Myocyte (in vitro differentiated cells): Measurements from ENCODE around the gene SLC25A6. TPM values are rescaled to one million over a fixed set of nuclear protein-coding genes. Genes with fewer than 3 reads are reported as not detected.
"Not testable (repeated sequence)": the region's sequence is repeated elsewhere in the genome, so short reads cannot be mapped to it uniquely, and the experiment has no call there.

ENCODE experiments used
- DNase-seq: peaks from one replicate; pipeline ENCODE4 v3.0.0-alpha.2; 2012; ENCODE audit warnings: low read depth
- total RNA-seq: library from RNA; depleted of rRNA; stranded (reverse); fragments of >200 nt; gene quantifications from 2 replicates; pipeline ENCODE4 v1.2.3, GENCODE V29; 2014

The SLC25A6 gene
- total RNA-seq, 1 donor from 2014 or later: 244 TPM

DNA sequence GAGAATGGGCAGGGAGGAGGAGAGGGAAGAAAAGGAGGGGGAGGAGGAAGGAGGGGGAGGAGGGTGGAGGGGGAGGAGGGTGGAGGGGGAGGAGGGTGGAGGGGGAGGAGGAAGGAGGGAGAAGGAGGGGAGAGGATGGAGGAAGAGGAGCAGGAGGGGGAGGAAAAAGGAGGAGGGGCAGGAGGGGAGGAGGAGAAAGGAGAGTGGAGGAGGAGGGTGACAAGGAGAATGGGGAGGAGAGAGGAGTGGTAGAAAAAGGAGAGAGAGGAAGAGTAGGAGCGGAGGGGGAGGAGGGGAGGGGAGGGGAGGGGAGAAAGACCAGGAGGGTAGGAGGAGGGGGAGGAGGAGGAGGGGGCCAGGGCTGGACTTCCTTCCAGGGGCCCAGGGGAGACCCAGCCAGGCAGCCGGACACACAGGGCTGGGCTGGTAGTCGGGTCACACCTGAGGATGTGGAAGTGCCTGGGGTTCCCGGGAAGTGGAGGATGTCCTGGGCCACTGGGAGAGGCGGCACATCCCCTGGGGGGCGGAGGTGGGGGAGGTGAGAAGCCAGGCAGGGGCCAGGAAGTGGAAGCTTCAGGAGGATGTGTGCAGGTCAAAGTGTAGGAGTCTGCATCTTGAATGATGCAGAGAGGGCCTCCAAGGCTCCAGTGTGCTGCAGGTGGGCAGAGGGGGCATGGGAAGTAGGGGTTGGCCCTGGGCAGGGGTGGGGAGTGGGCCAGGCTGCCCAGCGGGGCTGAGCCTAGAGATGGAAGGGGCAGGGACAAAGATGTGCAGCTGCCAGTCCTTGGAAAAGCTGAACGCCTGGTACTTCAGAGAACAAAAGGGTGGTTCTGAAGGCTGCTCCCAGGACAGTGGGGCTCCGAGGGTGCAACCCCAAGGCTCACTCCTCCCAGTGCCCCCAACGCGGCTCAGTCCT is 36.5 kb downstream of the SLC25A6 start:
- DNase-seq: no peak

DNA sequence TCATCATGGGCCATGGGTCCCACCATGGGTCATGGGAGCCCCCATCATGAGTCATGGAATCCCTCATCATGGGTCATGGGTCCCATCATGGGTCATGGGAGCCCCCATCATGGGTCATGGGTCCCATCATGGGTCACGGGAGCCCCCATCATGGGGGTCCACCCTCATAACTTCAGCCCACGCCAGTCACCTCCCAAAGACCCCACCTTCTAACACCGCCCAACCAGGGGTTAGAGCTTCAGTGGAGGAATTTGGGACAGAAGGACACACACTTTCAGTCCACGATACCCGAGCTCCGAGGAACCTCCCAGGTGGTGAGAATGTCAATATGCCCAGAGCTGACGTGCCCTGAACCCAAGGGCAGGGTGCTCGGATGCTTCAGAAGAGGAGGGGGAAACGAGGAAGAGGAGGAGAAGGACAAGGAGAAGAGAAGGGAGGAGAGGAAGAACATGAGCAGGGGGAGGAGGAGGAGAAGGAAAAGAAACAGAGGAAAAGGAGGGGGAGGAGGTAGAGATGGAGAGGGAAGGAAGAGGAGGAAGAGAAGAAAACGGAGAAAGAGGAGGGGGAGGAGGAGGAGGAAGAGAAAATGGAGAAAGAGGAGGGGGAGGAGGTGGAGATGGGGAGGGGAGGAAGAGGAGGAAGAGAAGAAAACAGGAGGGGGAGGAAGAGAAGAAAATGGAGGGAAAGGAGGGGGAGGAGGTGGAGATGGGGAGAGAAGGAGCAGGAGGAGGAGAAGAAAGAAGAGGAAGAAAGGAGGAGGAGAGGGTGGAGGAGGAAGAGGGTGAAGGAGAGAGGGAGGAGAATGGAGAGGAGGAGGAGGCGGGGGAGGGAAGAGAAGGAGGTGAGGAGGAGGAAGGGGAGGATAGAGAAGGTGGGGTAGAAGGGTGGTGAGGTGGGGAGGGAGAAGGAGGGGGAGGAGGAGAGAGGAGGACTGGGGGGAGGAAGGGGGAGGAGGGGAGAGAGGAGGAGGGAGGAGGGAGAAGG is 37.6 kb downstream of the SLC25A6 start:
- DNase-seq: no peak

DNA sequence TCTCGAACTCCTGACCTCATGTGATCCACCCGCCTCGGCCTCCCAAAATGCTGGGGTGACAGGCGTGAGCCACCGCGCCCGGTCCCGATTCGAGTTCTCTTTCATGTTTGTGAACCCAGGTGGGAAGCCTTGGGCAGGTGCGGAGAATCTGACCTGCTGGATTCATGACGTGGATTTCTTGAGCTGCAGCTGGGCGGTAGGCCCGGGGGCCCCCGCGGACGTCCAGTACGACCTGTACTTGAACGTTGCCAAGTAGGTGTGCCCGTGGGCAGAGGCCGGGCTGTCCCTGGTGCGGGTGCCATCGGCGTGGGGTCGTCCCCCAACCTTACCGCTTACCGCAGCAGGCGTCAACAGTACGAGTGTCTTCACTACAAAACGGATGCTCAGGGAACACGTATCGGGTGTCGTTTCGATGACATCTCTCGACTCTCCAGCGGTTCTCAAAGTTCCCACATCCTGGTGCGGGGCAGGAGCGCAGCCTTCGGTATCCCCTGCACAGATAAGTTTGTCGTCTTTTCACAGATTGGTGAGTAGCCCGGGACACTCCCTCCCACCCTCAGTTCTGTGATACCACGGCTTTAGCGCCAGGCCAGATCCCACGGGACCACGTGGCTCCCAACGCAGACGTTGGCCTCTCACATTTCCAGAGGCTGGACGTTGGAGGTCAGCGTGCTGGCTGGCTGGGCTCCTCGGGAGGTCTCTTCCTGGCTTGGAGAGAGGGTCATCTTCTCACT is 39.8 kb downstream of the SLC25A6 start:
- DNase-seq: no peak

DNA sequence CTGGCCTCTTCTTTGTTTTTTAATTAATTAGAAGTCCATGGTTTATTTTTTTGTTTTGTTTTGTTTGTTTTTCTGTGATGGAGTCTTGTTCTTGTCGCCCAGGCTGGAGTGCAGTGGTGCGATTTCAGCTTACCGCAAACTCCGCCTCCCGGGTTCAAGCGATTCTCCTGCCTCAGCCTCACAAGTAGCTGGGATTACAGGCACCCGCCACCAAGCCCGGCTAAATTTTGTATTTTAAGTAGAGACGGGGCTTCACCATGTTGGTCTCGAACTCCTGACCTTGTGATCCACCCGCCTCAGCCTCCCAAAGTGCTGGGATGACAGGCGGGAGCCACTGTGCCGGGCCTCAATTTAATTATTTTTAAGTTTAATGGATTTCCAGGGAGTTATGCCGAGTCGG is 42.3 kb downstream of the SLC25A6 start:
- DNase-seq: not testable (repeated sequence)

DNA sequence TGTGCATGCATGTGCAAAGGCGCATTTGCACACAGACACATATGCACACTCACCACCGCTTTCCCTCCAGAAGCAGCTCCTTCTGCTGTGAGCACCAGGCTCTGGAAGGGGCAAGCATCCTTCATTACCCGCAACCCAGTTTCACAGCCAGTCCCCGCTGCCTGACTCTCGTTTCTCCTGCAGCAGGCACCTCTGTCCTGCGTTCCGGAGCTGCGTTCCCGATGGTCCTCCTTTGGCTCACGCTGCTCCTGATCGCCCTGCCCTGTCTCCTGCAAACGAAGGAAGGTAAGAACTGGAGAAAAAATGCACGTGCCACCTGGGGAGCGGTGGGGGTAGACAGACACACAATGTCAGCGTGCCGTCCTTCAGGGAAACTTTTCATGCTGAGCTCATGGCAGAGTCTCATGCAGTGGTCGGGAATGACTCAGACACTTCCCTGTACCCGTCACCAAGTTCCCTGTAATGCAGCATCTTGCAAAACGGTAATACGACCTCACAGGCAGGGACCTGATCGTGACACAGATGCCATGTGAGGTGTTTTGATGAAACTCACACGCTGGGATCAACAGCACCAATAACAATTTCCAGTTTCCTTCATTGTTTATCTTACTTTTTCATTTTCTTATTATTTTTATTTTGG is 50.2 kb downstream of the SLC25A6 start:
- DNase-seq: no peak

DNA sequence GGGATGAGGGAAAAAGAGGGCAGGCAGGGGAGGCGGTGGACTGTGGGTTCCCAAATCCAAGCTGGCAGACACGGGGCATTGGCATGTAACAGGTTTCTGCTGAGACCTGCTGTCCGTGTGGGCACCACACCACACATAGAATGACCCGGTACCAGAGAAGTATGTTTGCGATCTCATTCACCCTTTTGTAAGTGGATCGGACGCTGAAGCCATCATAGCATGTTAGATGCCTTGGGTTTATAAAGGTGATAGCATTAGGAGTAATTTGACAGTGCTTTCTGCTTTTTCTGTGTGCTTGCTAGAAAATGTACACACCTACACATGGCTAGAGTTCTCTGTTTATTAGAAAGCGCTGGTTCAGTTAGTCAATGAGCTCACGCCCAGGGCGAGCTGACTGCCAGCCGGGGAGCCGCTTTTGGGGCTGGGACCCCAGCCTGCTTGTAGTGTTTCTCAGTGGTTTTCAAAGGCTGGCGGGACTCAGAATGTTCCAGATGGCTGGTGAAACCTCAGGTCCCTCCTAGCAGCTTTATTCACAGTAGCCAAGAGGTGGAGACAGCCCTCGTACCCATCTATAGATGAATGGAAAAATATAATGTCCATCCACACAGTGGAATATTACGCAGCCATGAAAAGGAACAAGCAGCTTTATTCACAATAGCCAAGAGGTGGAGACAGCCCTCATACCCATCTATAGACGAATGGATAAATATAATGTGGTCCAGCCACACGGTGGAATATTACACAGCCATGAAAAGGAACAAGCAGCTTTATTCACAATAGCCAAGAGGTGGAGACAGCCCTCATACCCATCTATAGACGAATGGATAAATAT is 54.7 kb downstream of the SLC25A6 start:
- no peak for DNase-seq

DNA sequence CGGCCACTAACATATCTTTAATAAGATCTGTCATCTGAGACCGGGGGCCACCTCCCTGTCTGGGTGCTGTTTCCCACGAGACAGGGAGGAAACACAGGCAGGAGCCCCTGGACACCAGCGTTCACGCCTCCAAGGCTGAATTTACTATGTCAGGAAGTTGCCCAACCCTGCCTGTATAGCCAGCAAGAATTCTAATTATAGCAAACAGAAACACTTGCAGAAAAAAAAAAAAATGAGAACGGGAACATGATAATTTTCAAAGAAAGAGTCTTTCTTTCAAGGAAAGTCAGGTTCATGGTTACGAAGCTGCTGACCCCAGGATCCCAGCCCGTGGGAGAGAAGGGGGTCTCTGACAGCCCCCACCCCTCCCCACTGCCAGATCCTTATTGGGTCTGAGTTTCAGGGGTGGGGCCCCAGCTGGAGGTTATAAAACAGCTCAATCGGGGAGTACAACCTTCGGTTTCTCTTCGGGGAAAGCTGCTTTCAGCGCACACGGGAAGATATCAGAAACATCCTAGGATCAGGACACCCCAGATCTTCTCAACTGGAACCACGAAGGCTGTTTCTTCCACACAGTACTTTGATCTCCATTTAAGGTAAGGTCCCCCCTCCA is 55.5 kb downstream of the SLC25A6 start, which contains the start of gene IL3RA:
IL3RA (plus strand) TSS at position 455 of the 613 bp plus-strand sequence. CDS start 4,981 bp downstream, outside the sequence.
- DNase-seq: no peak

Other genes starting within 250 kb of the SLC25A6 start
- not detected in 2 replicates for gene CRLF2, start 179.5 kb downstream of the SLC25A6 start, total RNA-seq
- gene CSF2RA, start 123.3 kb downstream of the SLC25A6 start, total RNA-seq: not detected in 2 replicates
- gene IL3RA, start 55.3 kb downstream of the SLC25A6 start, total RNA-seq: not detected in 2 replicates
- 15.8 and 18.8 TPM in 2 replicates for gene ASMTL, start 60.8 kb upstream of the SLC25A6 start, total RNA-seq
- not detected in 2 replicates for gene P2RY8, start 145.1 kb upstream of the SLC25A6 start, total RNA-seq
- gene AKAP17A, start 199.5 kb upstream of the SLC25A6 start, total RNA-seq: 37.5 and 39.7 TPM in 2 replicates
- not detected in 2 replicates for gene ASMT, start 222.9 kb upstream of the SLC25A6 start, total RNA-seq